Kidney epithelial cell (primary cell): ENCODE results near the gene CDKAL1. TPM values are rescaled to one million over a fixed set of nuclear protein-coding genes. Genes with fewer than 3 reads are reported as not detected.
"Not testable (repeated sequence)": the region's sequence is repeated elsewhere in the genome, so short reads cannot be mapped to it uniquely, and the experiment has no call there.

Experiments
- DNase-seq: peaks from one replicate; pipeline ENCODE4 v3.0.0-alpha.2; 2010; ENCODE audit warnings: low read depth
- H3K27me3 ChIP-seq: 2 replicates; pipeline ENCODE4 v1.6.0; 2011; ENCODE audit warnings: low read length; ENCODE audit not compliant: control insufficient read depth, insufficient read depth
- H3K36me3 ChIP-seq: 2 replicates; pipeline ENCODE4 v1.5.1; 2011; ENCODE audit warnings: low read length; ENCODE audit not compliant: control insufficient read depth, insufficient read depth
- H3K4me3 ChIP-seq: 2 replicates; pipeline ENCODE4 v1.5.1; 2011; ENCODE audit warnings: low read depth, mild to moderate bottlenecking, control low read depth, low read length
- total RNA-seq: library from RNA; depleted of rRNA; stranded (reverse); fragments of >200 nt; gene quantifications from 2 replicates; pipeline ENCODE4 v1.2.3, GENCODE V29; 2015
- TF ChIP-seq, protein P1 (sequence below): IDR thresholded peaks from 2 replicates; pipeline ENCODE4 v1.5.1; 2011; ENCODE audit warnings: mild to moderate bottlenecking, moderate library complexity, low read length, control low read depth, inconsistent platforms; ENCODE audit not compliant: insufficient read depth, poor library complexity, severe bottlenecking

CDKAL1 gene
- total RNA-seq, 1 donor from 2014 or later = 15.0 TPM

DNA sequence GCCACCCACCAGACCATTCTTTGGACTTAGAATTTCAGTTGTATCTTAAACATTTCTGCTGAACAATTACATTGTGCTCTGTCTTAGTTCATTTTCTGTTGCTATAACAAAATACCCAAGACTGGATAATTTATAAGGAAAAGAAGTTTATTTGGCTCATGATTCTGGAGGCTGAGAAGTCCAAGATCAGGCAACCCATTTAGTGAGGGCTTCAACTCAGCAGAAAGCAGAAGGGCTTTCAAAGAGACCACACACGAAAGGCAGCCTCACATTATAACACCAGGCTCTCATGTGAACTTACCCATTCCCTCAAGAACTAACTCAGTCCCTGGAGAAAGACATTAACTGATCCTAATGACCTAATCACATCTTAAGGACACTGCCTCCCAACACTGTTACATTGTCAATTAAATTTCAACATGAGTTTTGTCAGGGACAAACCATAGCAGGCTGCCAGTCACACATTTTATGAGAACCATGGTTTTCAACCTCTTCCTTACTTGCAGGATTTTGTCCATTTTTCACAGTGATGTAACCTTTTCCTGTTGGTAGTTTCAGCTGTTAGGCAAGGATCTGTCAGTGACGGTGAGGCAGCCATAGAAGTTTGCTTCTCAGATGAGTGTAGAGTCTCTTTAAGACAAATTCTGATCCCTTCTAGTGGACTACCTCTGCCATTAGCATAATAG is 659.7 kb downstream of the CDKAL1 start:
- H3K27me3 ChIP-seq = no peaks in the 10 kb centered on the region
- TF ChIP-seq, protein P1, sequence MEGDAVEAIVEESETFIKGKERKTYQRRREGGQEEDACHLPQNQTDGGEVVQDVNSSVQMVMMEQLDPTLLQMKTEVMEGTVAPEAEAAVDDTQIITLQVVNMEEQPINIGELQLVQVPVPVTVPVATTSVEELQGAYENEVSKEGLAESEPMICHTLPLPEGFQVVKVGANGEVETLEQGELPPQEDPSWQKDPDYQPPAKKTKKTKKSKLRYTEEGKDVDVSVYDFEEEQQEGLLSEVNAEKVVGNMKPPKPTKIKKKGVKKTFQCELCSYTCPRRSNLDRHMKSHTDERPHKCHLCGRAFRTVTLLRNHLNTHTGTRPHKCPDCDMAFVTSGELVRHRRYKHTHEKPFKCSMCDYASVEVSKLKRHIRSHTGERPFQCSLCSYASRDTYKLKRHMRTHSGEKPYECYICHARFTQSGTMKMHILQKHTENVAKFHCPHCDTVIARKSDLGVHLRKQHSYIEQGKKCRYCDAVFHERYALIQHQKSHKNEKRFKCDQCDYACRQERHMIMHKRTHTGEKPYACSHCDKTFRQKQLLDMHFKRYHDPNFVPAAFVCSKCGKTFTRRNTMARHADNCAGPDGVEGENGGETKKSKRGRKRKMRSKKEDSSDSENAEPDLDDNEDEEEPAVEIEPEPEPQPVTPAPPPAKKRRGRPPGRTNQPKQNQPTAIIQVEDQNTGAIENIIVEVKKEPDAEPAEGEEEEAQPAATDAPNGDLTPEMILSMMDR = no peak
- no peak for DNase-seq
- H3K4me3 ChIP-seq = no peak overlapping the region
- no peaks in the 10 kb centered on the region for H3K36me3 ChIP-seq

DNA sequence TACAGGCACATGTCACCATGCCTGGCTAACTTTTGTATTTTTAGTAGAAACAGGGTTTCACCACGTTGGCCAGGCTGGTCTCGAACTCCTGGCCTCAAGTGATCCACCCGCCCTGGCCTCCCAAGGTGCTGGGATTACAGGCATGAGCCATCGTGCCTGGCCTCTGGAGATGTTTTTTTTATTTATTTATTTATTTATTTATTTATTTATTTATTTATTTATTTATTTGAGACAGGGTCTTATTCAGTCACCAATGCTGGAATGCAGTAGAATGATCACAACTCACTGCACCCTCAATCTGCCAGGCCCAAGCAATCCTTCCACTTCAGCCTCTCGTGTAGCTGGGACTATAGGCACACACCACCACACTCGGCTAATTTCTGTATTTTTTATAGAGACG is 661.0 kb downstream of the CDKAL1 start:
- H3K4me3 ChIP-seq, H3K27me3 ChIP-seq, DNase-seq, H3K36me3 ChIP-seq: not testable (repeated sequence)

DNA sequence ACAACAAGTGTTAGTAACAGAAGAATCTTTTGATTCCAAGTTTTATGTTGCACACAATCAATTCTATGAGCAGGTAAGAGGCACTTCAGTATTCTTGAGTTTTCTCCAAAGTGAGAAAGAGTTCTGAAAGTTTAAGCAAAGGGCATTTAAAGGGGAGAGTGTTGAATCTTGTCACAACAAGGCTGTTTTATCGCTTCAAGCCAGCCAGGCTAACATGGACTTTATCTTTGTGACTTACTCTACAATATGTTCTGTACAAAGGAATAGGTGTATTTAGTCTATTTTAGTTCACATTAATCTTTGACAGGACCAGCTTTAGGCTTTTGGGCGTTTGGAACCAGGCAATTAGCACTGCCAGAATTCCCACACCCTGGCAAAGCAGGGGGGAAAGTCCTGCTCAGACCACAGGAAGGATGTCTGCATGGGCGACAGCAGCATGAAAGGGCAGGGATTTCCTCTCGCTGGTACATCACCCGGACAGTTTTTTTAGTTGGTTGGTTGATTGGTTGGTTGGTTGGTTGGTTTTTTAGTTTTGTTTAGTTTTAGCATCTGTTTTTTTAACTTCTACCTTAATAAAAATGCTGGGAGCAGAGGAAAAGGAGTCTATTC is 663.9 kb downstream of the CDKAL1 start:
- Histone ChIP-seq H3K4me3 (no peak overlapping the region), H3K36me3 (no peaks in the 10 kb centered on the region), H3K27me3 (no peaks in the 10 kb centered on the region)
- no peak for DNase-seq
- TF ChIP-seq, protein P1 = no peak

DNA sequence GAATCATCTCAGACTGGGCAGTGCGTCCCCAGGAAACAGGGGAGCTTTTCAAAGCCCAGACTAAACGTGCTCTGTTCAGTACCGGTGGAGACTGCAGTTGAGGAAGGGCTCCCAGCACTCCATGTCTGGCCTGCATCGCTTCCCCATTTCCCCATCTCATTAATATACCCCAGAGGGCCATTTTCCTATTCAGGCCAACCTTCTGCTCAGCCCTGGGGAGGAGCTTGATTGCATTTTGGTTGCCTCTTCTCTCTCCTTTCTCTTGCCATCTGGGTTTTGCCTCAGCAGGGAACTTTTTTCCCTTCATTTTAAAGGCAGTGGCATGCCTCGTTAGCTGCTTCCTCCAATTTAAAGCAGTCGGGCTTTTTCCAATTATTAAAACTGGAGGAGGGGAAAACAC is 665.0 kb downstream of the CDKAL1 start:
- Histone ChIP-seq H3K27me3 (no peaks in the 10 kb centered on the region), H3K36me3 (no peaks in the 10 kb centered on the region), H3K4me3 (no peak overlapping the region)
- TF ChIP-seq, protein P1 = no peak
- no peak for DNase-seq

DNA sequence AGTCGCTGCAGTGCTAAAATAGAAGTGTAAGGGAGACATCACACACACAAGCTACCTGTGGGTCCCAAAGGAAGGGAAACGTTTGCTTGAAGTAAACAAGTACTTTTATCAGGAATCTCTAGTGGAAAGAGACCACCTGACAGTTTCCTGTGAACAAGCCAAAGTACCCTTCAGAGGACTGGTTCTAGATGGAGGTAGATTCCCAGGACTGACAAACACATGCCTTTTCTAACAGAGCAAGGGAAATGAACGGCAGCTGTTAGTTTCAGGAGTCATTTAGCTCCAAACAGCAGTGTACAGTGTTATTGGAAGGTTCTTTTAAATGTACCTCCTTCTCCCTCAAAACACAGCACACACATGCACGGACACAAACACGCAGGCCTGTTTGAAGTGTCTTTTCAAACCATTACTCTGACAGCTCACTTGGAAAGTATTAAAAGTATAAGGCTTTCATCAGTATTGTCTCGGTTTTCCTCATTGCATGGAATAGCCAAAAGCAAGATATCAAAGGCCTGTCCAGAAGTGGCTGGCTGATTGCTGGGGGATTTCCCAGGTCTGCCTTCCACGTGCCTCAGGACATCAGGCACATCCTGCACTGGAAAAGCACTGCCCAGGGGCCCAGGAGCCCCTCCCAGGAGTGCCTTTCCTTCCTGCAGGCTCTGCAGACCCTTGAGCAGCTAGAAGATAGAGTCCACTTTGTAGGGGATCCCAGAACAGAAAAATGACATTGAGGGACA is 666.0 kb downstream of the CDKAL1 start:
- Histone ChIP-seq H3K36me3 (no peaks in the 10 kb centered on the region), H3K4me3 (no peak overlapping the region), H3K27me3 (no peaks in the 10 kb centered on the region)
- DNase-seq = no peak
- TF ChIP-seq, protein P1 = no peak

DNA sequence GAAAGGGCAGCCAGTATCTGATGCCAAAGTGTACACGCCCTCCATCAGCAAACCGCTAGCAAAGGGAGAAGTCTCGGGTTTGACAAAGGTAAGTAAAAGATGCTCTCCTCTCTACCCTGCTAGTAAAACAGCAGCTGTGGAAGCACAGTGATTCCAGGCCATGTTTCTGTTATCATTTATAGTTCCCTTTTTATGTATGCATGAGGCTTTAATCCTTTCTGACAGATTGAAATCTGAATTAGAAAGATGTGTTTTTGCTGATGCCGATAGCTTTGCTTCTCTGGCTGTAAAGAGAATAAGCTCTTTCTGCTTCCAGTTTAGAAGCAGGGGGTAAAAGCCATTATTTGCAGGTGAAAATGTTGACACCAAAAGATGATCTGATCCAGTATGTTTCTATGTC is 666.9 kb downstream of the CDKAL1 start:
- H3K36me3 ChIP-seq = no peaks in the 10 kb centered on the region
- no peaks in the 10 kb centered on the region for H3K27me3 ChIP-seq
- DNase-seq = no peak
- TF ChIP-seq, protein P1 = no peak
- H3K4me3 ChIP-seq = no peak overlapping the region
